Measurements from ENCODE around the gene TMEM132C. TPM values are rescaled to one million over a fixed set of nuclear protein-coding genes. Genes with fewer than 3 reads are reported as not detected.

The TMEM132C gene
- total and polyA plus RNA-seq, 2 donors (not counting 3 experiments of a cell fraction or from before 2014, with no cell fraction given) = not detected

DNA sequence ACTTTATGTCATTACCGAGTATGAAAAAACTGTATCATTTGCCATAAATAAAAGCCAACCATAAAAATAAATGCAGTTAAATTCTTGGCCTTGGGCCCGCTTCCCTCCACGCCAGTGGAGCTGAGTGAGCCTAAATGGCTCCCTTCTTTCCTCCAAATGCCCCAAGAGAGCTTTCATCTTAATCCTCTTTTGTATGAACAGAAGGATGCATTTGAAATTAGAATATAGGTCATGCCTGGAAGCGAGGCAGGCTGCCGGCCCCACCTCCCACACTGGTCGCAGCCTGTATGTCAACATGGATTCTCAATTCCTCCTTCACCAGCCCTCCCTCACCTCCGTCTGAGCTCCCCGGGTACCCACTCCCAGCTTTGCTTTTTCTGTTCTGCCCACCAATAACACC is 311.1 kb downstream of the TMEM132C start:
- CTCF ChIA-PET = no interaction called here

More for the DNA sequence above, 311.1 kb downstream of the TMEM132C start:
- H3K9me3 ChIP-seq (replicated peaks; ENCODE audit: control insufficient read depth, insufficient read depth, low read length) = peaks cover 2% of the 10 kb centered on the region
- H3K27me3 ChIP-seq (ENCODE audit: control insufficient read depth in 2 of 2, insufficient read depth in 2 of 2, low read length in 2 of 2) = no peaks in the 10 kb centered on the region
- H3K4me1 ChIP-seq (ENCODE audit: control insufficient read depth, extremely low read depth, insufficient read depth, low read length) = no peaks in the 10 kb centered on the region
- no peaks in the 10 kb centered on the region for H4K20me1 ChIP-seq (replicated peaks; ENCODE audit: control insufficient read depth, extremely low read depth, insufficient read depth, low read length)
- no peak overlapping the region for H3K27ac ChIP-seq (ENCODE audit: insufficient read depth, low read depth, low read length)
- POLR2A ChIA-PET = no interaction called here
- dilution Hi-C loops (cut with MboI; ENCODE audit: extremely low pct_ligation_motif_present, low sequenced_read_pairs) (no loop called here), intact Hi-C loops (cut with micrococcal nuclease) (no loop called here)
- H3K9ac ChIP-seq (replicated peaks; ENCODE audit: extremely low read depth, insufficient read depth, low read length) = no peak overlapping the region
- FAIRE-seq (no peak), DNase-seq (ENCODE audit: low read depth, low spot score) (no peak)
- TF ChIP-seq, protein P1, sequence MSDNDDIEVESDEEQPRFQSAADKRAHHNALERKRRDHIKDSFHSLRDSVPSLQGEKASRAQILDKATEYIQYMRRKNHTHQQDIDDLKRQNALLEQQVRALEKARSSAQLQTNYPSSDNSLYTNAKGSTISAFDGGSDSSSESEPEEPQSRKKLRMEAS (IDR thresholded peaks at IDR 0.05; ENCODE audit: insufficient read depth, insufficient read length) = no peak
- TF ChIP-seq FOS (IDR thresholded peaks at IDR 0.05; ENCODE audit: borderline replicate concordance, insufficient read depth, low read length) (no peak), JUN (IDR thresholded peaks at IDR 0.05; ENCODE audit: borderline replicate concordance, insufficient read depth, insufficient read length, low read depth) (no peak), GATA2 (IDR thresholded peaks at IDR 0.05; ENCODE audit: insufficient read depth, insufficient read length, low read depth, low read length) (no peak), POLR2A (IDR thresholded peaks at IDR 0.05; ENCODE audit: low read depth, low read length) (no peak), MYC (IDR thresholded peaks at IDR 0.05; ENCODE audit: low read depth, low read length) (no peak), EZH2 (IDR thresholded peaks at IDR 0.05; ENCODE audit: borderline replicate concordance, low read depth, low read length, severe bottlenecking) (no peak), POLR2AphosphoS5 (IDR thresholded peaks at IDR 0.05; ENCODE audit: insufficient read depth, low read depth, low read length) (no peak)
- TF ChIP-seq, protein P2, sequence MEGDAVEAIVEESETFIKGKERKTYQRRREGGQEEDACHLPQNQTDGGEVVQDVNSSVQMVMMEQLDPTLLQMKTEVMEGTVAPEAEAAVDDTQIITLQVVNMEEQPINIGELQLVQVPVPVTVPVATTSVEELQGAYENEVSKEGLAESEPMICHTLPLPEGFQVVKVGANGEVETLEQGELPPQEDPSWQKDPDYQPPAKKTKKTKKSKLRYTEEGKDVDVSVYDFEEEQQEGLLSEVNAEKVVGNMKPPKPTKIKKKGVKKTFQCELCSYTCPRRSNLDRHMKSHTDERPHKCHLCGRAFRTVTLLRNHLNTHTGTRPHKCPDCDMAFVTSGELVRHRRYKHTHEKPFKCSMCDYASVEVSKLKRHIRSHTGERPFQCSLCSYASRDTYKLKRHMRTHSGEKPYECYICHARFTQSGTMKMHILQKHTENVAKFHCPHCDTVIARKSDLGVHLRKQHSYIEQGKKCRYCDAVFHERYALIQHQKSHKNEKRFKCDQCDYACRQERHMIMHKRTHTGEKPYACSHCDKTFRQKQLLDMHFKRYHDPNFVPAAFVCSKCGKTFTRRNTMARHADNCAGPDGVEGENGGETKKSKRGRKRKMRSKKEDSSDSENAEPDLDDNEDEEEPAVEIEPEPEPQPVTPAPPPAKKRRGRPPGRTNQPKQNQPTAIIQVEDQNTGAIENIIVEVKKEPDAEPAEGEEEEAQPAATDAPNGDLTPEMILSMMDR (IDR thresholded peaks at IDR 0.05; ENCODE audit: extremely low read depth in 1 of 2, insufficient read depth in 1 of 2, low read depth in 1 of 2, low read length in 2 of 2) = no peak
- no TSS peak for BruUV-seq (replicated peaks)
- H3K4me2 ChIP-seq (ENCODE audit: insufficient read depth, low read length) = no peak overlapping the region
- H3K4me3 ChIP-seq (replicated peaks in 1 of 3; ENCODE audit: insufficient read depth in 1 of 3, low read depth in 1 of 3, low read length in 3 of 3) = no peak overlapping the region
- no peaks in the 10 kb centered on the region for H3K79me2 ChIP-seq (ENCODE audit: control insufficient read depth, insufficient read depth, low read length)
- H3K9me1 ChIP-seq (replicated peaks; ENCODE audit: control insufficient read depth, extremely low read depth, insufficient read depth, low read length) = no peaks in the 10 kb centered on the region
- H2AFZ ChIP-seq (ENCODE audit: low read depth, low read length) = no peak overlapping the region
- no peaks in the 10 kb centered on the region for H3K36me3 ChIP-seq (ENCODE audit: control insufficient read depth in 2 of 2, extremely low read depth in 1 of 2, insufficient read depth in 2 of 2, low read length in 2 of 2)

Measured in endothelial cell of umbilical vein (primary cell).